C4-2B (cell line): Measurements from ENCODE around the gene GDF11.

Source experiments
- H3K27ac ChIP-seq: fragments of 450-650 bp; 2 replicates; pipeline ENCODE4 v1.5.1; 2017
- ZFX ChIP-seq: fragments of 450-650 bp; IDR thresholded peaks from 2 replicates; pipeline ENCODE4 v1.6.1; 2017
- TF ChIP-seq, protein P1 (sequence below): fragments of 450-650 bp; conservative IDR thresholded peaks from 2 replicates; pipeline ENCODE4 v1.5.1; 2017; ENCODE audit warnings: mild to moderate bottlenecking

GDF11 gene

DNA sequence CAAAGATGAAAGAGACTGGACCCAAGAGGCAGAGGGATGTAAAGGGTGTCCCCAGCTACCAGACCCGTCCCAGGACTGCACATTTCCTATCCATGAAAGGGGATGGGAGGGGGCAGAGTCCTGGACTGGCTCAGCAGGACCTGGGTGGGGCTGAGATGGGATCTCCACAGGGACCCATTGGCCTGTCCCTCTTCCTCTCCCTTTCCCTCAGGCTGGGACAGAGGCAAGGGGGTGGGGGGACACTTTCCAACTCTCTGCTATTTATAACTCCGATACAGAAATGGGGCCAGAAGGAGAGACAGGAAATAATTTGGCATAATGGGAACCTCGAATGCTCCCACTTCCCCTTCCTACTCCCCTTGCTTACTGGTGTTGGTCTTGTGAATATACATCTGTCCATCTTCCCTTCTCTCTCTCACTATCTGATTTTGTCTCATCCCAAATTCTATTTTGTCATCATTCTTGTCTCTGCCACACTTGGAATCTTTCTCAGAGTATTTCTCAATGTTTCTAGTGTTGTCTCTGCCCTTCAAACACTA is 34.2 kb upstream of the GDF11 start:
- H3K27ac ChIP-seq: no peak overlapping the region
- TF ChIP-seq ZFX: no peak
- TF ChIP-seq, protein P1, sequence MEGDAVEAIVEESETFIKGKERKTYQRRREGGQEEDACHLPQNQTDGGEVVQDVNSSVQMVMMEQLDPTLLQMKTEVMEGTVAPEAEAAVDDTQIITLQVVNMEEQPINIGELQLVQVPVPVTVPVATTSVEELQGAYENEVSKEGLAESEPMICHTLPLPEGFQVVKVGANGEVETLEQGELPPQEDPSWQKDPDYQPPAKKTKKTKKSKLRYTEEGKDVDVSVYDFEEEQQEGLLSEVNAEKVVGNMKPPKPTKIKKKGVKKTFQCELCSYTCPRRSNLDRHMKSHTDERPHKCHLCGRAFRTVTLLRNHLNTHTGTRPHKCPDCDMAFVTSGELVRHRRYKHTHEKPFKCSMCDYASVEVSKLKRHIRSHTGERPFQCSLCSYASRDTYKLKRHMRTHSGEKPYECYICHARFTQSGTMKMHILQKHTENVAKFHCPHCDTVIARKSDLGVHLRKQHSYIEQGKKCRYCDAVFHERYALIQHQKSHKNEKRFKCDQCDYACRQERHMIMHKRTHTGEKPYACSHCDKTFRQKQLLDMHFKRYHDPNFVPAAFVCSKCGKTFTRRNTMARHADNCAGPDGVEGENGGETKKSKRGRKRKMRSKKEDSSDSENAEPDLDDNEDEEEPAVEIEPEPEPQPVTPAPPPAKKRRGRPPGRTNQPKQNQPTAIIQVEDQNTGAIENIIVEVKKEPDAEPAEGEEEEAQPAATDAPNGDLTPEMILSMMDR: no peak

DNA sequence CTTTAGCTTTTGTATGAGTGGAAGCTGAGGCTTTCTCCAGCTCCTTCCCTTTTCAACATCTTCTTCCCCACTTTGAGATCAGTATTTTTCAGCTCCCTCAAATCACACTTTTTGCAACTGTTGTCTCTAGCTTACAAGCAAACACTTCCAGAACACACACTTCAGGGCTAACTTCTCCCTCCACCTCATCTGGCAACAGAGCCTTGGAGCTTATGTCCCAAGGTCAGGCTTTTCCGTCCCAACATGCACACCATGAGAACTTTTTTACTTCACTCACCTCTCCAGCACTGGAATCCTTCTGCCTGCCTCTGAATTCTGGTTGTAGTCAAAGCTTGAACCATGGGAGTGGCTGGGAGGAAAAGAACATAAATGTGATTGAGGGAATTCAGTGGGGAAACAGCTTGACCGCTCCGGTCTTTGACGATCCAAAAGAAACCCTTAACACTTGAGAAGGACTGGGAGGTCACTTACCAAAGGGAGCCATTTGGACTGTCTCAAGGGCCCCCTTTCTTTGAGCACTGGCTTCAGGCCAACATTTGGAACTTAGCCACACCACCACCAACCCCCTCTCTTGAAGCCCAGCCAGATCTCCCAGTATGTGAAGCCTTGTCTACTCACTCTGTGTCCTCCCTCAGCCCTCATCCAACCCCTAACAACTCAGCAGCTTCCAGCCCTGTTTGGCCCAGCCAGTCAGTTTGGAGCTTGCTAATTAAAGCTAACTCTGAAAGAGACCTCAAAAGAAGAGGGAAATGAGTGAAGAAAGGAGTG is 31.0 kb upstream of the GDF11 start:
- no peak overlapping the region for H3K27ac ChIP-seq
- TF ChIP-seq, protein P1: no peak
- no peak for TF ChIP-seq ZFX

GRCh38 chr12:55712700-55713415 is 30.1 kb upstream of the GDF11 start:
- TF ChIP-seq ZFX: no peak
- TF ChIP-seq, protein P1: no peak
- no peak overlapping the region for H3K27ac ChIP-seq

- TF ChIP-seq ZFX: no peak
- TF ChIP-seq, protein P1: no peak
- no peak overlapping the region for H3K27ac ChIP-seq
Measured at GRCh38 chr12:55713721-55714120, 29.2 kb upstream of the GDF11 start.

DNA sequence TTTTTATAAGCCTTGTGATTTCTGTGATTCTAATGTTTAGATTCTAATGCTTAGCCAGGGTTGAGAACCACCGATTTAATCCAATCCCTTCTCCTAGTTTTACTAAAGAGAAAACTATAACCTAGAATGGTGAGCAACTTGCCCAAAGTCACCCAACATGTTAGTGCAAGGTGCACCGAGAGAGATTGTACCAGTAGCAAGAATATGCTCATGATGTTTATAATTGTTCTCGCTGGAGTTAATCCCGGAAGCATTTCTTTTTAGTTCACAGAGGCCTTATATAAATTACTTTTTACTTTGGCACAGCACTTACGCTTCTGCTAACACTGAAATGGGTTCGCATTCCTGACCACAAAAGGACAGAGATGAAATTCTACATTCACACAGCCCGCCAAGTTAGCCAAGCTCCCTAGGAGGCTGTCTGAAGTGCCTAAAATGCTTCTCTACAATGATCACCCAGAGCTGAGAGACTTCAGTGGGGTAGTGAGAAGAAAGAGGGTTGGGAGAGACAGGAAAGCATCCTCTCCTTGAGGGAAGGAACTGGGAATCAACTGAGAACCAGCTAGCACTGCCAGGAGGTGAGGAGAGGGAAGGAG is 27.7 kb upstream of the GDF11 start:
- H3K27ac ChIP-seq: peak overlapping the region; percentile 74
- no peak for TF ChIP-seq ZFX
- TF ChIP-seq, protein P1: no peak

GRCh38 chr12:55715833-55716581 is 26.9 kb upstream of the GDF11 start, which contains the start of gene BLOC1S1:
Gene BLOC1S1, plus strand, starts transcription at chr12:55716046. Its CDS starts 6 bp downstream, at chr12:55716052.
- peak within 1 kb of the TSS; percentile 74 for H3K27ac ChIP-seq
- TF ChIP-seq, protein P1: no peak
- TF ChIP-seq ZFX: peak; percentile 95; the same call in 1 of the 2 replicates
